ENCODE measurements around the gene ANKRD28.

- TF ChIP-seq CTCF (IDR thresholded peaks at IDR 0.05) (peak in 3 of 4 experiments; percentile 72 to 87 (median 74)), POLR2A (IDR thresholded peaks at IDR 0.05) (no peak), POLR2AphosphoS5 (IDR thresholded peaks at IDR 0.05) (peak in 2 of 4 donors; percentile 23 to 41), EP300 (IDR thresholded peaks at IDR 0.05) (no peak)
Observed at GRCh38 chr3:15629860-15630597, 167.8 kb downstream of the ANKRD28 start.

Measured in sigmoid colon (tissue), 4 donors.